ENCODE measurements around the gene PCSK9. TPM values are rescaled to one million over a fixed set of nuclear protein-coding genes. Genes with fewer than 3 reads are reported as not detected.
"Not testable (repeated sequence)": the region's sequence is repeated elsewhere in the genome, so short reads cannot be mapped to it uniquely, and the experiment has no call there.

The PCSK9 gene
- total RNA-seq, 2 experiments from 2014 or later: not detected

- Mint-ChIP-seq H3K27me3 (no peaks in the 10 kb centered on the region), H3K9me3 (no peaks in the 10 kb centered on the region), H3K4me3 (no peak overlapping the region), H3K36me3 (ENCODE audit: low read depth) (peaks cover 55% of the 10 kb centered on the region), H3K27ac (no peak overlapping the region), H3K4me1 (peaks cover 19% of the 10 kb centered on the region)
- DNase-seq: no peak
- ChIA-PET CTCF (interaction anchor here (1.4 kb wide), 1 partner anchor 12 kb away, joined by 4 read pairs; no protein-coding TSS in a partner anchor), POLR2A (no interaction called here)
Measured at GRCh38 chr1:55087439-55087838, 48.1 kb downstream of the PCSK9 start.

GRCh38 chr1:55088413-55088812, 49.1 kb downstream of the PCSK9 start:
- peak; percentile 12 for DNase-seq
- CTCF ChIA-PET: interaction anchor here (1.4 kb wide), 1 partner anchor 11 kb away, joined by 4 read pairs; no protein-coding TSS in a partner anchor
- POLR2A ChIA-PET: no interaction called here
- Mint-ChIP-seq H3K36me3 (ENCODE audit: low read depth) (peaks cover 54% of the 10 kb centered on the region), H3K4me3 (no peak overlapping the region), H3K27ac (peak overlapping the region; percentile 11), H3K27me3 (no peaks in the 10 kb centered on the region), H3K4me1 (peaks cover 19% of the 10 kb centered on the region), H3K9me3 (no peaks in the 10 kb centered on the region)

GRCh38 chr1:55089683-55090082, 50.3 kb downstream of the PCSK9 start:
- POLR2A ChIA-PET: no interaction called here
- CTCF ChIA-PET: no interaction called here
- H3K4me3 Mint-ChIP-seq: no peak overlapping the region
- no peaks in the 10 kb centered on the region for H3K9me3 Mint-ChIP-seq
- DNase-seq: no peak
- H3K36me3 Mint-ChIP-seq (ENCODE audit: low read depth): peaks cover 52% of the 10 kb centered on the region
- H3K27me3 Mint-ChIP-seq: no peaks in the 10 kb centered on the region
- peaks cover 19% of the 10 kb centered on the region for H3K4me1 Mint-ChIP-seq
- H3K27ac Mint-ChIP-seq: no peak overlapping the region

- H3K27me3 Mint-ChIP-seq: no peaks in the 10 kb centered on the region
- H3K36me3 Mint-ChIP-seq (ENCODE audit: low read depth): peaks cover 65% of the 10 kb centered on the region
- H3K4me1 Mint-ChIP-seq: peaks cover 17% of the 10 kb centered on the region
- no peak for DNase-seq
- ChIA-PET POLR2A (no interaction called here), CTCF (interaction anchor here (0.8 to 1.6 kb wide), 3 partner anchors 11 to 175 kb away, joined by 3 to 4 read pairs (median 3); no protein-coding TSS in a partner anchor)
- no peak overlapping the region for H3K4me3 Mint-ChIP-seq
- H3K9me3 Mint-ChIP-seq: no peaks in the 10 kb centered on the region
- H3K27ac Mint-ChIP-seq: no peak overlapping the region
Measured at GRCh38 chr1:55092475-55092874, 53.1 kb downstream of the PCSK9 start.

GRCh38 chr1:55095095-55095494, 55.7 kb downstream of the PCSK9 start:
- Mint-ChIP-seq H3K27ac (no peak overlapping the region), H3K4me1 (no peaks in the 10 kb centered on the region), H3K27me3 (no peaks in the 10 kb centered on the region), H3K36me3 (ENCODE audit: low read depth) (peaks cover 62% of the 10 kb centered on the region), H3K9me3 (no peaks in the 10 kb centered on the region), H3K4me3 (no peak overlapping the region)
- ChIA-PET POLR2A (no interaction called here), CTCF (no interaction called here)
- no peak for DNase-seq

- ChIA-PET CTCF (interaction anchor here (1.6 to 1.8 kb wide), 2 partner anchors 12 to 24 kb away, joined by 3 to 4 read pairs; no protein-coding TSS in a partner anchor), POLR2A (no interaction called here)
- Mint-ChIP-seq H3K9me3 (no peaks in the 10 kb centered on the region), H3K36me3 (ENCODE audit: low read depth) (peaks cover 44% of the 10 kb centered on the region), H3K27ac (no peak overlapping the region), H3K27me3 (no peaks in the 10 kb centered on the region), H3K4me1 (no peaks in the 10 kb centered on the region), H3K4me3 (no peak overlapping the region)
- DNase-seq: no peak
Measured at GRCh38 chr1:55103891-55104290, 64.5 kb downstream of the PCSK9 start.

- Mint-ChIP-seq H3K36me3 (ENCODE audit: low read depth) (peaks cover 47% of the 10 kb centered on the region), H3K4me3 (no peak overlapping the region), H3K4me1 (no peaks in the 10 kb centered on the region), H3K27ac (no peak overlapping the region), H3K9me3 (no peaks in the 10 kb centered on the region), H3K27me3 (no peaks in the 10 kb centered on the region)
- POLR2A ChIA-PET: no interaction called here
- no peak for DNase-seq
- CTCF ChIA-PET: interaction anchor here (1.1 to 1.2 kb wide), 3 partner anchors 14 to 37 kb away, joined by 3 to 4 read pairs (median 4); no protein-coding TSS in a partner anchor
Measured at GRCh38 chr1:55107101-55107500, 67.8 kb downstream of the PCSK9 start.

GRCh38 chr1:55109005-55109404, 69.7 kb downstream of the PCSK9 start:
- Mint-ChIP-seq H3K36me3 (ENCODE audit: low read depth) (peaks cover 58% of the 10 kb centered on the region), H3K9me3 (peaks cover 15% of the 10 kb centered on the region)
- H3K27ac Mint-ChIP-seq, DNase-seq, H3K27me3 Mint-ChIP-seq, CTCF ChIA-PET, H3K4me1 Mint-ChIP-seq, POLR2A ChIA-PET, H3K4me3 Mint-ChIP-seq: not testable (repeated sequence)

Other genes starting within 250 kb of the PCSK9 start
- 10 to 100 TPM in 1 of 2 experiments, 1 to 10 TPM in 1; 9.9 to 10.6 TPM for gene TTC22, start 238.2 kb upstream of the PCSK9 start, total RNA-seq
- 100 to 1,000 TPM in 1 of 2 experiments, 10 to 100 TPM in 1; 84.6 to 102 TPM for gene DHCR24, start 152.4 kb upstream of the PCSK9 start, total RNA-seq
- gene TMEM61, start 58.9 kb upstream of the PCSK9 start, total RNA-seq: not detected
- under 1 TPM in 1 of 2 experiments, not detected in 1; 0.05 TPM for gene BSND, start 40.6 kb upstream of the PCSK9 start, total RNA-seq
- 10 to 100 TPM; 37.5 to 39.9 TPM for gene USP24, start 175.8 kb downstream of the PCSK9 start, total RNA-seq

Data from activated CD4-positive, alpha-beta T cell treated with anti-CD3 and anti-CD28 coated beads, Interleukin-2, amount 10 ng/mL, durations not matched to agents 7 days and 5 days (primary cell).